Measurements from ENCODE around the gene IL4. TPM values are rescaled to one million over a fixed set of nuclear protein-coding genes. Genes with fewer than 3 reads are reported as not detected.

Gene IL4
- total and polyA plus RNA-seq, 2 experiments from 2014 or later = not detected

GRCh38 chr5:132646583-132647266, 27.1 kb upstream of the IL4 start:
- no peaks in the 10 kb centered on the region for H3K27me3 ChIP-seq (ENCODE audit: insufficient read depth)
- no peak overlapping the region for H3K4me3 ChIP-seq
- H3K27me3 Mint-ChIP-seq (ENCODE audit: insufficient read depth, low read depth, poor library complexity) = peaks cover 2% of the 10 kb centered on the region
- ATAC-seq (no peak), DNase-seq (ENCODE audit: low spot score) (no peak)
- H3K27ac ChIP-seq (ENCODE audit: low read depth) = no peak overlapping the region
- no peak overlapping the region for H3K27ac Mint-ChIP-seq
- no peaks in the 10 kb centered on the region for H4K20me1 ChIP-seq (replicated peaks; ENCODE audit: insufficient read depth)
- peaks cover 18% of the 10 kb centered on the region for H3K4me1 ChIP-seq (ENCODE audit: insufficient read depth)
- H3K9me2 ChIP-seq (ENCODE audit: insufficient read depth) = no peaks in the 10 kb centered on the region
- peaks cover 30% of the 10 kb centered on the region for H3K36me3 Mint-ChIP-seq (ENCODE audit: low read depth)
- H3K4me3 Mint-ChIP-seq = no peak overlapping the region
- peaks cover 18% of the 10 kb centered on the region for H3K4me1 Mint-ChIP-seq
- no peak for TF ChIP-seq STAT1 (IDR thresholded peaks at IDR 0.05; ENCODE audit: unreplicated experiment)
- TF ChIP-seq, protein P1, sequence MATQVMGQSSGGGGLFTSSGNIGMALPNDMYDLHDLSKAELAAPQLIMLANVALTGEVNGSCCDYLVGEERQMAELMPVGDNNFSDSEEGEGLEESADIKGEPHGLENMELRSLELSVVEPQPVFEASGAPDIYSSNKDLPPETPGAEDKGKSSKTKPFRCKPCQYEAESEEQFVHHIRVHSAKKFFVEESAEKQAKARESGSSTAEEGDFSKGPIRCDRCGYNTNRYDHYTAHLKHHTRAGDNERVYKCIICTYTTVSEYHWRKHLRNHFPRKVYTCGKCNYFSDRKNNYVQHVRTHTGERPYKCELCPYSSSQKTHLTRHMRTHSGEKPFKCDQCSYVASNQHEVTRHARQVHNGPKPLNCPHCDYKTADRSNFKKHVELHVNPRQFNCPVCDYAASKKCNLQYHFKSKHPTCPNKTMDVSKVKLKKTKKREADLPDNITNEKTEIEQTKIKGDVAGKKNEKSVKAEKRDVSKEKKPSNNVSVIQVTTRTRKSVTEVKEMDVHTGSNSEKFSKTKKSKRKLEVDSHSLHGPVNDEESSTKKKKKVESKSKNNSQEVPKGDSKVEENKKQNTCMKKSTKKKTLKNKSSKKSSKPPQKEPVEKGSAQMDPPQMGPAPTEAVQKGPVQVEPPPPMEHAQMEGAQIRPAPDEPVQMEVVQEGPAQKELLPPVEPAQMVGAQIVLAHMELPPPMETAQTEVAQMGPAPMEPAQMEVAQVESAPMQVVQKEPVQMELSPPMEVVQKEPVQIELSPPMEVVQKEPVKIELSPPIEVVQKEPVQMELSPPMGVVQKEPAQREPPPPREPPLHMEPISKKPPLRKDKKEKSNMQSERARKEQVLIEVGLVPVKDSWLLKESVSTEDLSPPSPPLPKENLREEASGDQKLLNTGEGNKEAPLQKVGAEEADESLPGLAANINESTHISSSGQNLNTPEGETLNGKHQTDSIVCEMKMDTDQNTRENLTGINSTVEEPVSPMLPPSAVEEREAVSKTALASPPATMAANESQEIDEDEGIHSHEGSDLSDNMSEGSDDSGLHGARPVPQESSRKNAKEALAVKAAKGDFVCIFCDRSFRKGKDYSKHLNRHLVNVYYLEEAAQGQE (IDR thresholded peaks at IDR 0.05; ENCODE audit: unreplicated experiment) = no peak
- no peak for TF ChIP-seq NANOG (IDR thresholded peaks at IDR 0.05; ENCODE audit: borderline replicate concordance)
- no peak for TF ChIP-seq EZH2 (IDR thresholded peaks at IDR 0.05; ENCODE audit: low read depth, unreplicated experiment)
- TF ChIP-seq ZNF331 (CRISPR knock-in tag; IDR thresholded peaks at IDR 0.05; ENCODE audit: low read depth) = no peak
- TF ChIP-seq ZNF462 (CRISPR knock-in tag; IDR thresholded peaks at IDR 0.05) = no peak
- no peak for TF ChIP-seq POLR2AphosphoS5 (IDR thresholded peaks at IDR 0.05; ENCODE audit: low read depth)
- TF ChIP-seq CREB1 (CRISPR knock-in tag; IDR thresholded peaks at IDR 0.05; ENCODE audit: low read depth) = no peak
- no peak for TF ChIP-seq ZNF114 (CRISPR knock-in tag; IDR thresholded peaks at IDR 0.05)
- H3K36me3 ChIP-seq (ENCODE audit: insufficient read depth) = peaks cover 4% of the 10 kb centered on the region
- H3F3A ChIP-seq (replicated peaks; ENCODE audit: low read depth) = no peaks in the 10 kb centered on the region
- H3K4me2 ChIP-seq = no peak overlapping the region
- H3K9me3 Mint-ChIP-seq = peaks cover 11% of the 10 kb centered on the region; the same call in 2 of the 3 replicates
- H3K79me2 ChIP-seq (replicated peaks; ENCODE audit: insufficient read depth) = no peaks in the 10 kb centered on the region
- no peak overlapping the region for H2AFZ ChIP-seq
